ENCODE data around the gene CHSY1.

DNA sequence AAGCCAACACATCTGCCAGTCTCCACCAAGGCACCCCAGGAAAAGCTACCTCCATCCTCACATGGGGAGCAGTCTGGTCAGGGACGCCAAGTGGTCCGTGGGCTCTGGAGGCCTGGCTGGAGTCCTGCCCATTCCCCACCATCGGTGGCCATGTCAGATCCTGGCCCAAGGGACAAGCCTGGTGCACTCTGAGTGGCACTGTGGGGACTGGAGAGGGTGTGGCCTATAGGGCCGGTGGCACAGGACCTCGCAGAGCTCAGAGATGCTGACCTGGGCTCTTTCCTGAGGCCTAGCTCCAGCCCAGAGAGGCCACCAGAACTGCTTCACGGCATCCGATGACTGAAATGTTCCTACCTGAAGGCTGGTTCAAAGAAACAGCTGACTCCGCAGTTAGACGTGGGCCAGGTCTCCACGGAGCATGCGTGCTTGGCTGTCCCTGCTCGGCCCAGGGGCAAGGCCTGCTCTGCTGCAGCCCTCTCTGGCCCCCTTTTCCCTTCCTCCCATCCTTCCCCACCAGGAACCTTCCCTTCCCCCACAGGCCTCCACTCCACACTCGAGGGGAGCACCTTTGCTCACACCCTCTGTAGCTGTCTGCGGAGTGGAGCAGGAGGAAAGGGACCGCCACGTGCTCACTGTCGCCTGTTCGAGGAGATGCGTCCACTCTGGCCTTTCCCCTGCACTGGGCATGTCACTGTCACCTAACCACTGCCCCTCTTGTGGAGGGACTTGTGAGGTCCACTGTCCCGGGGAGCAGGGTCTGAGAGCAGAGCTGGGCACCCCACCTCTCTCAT, 119.3 kb downstream of the CHSY1 start:
- TF ChIP-seq, protein P1, sequence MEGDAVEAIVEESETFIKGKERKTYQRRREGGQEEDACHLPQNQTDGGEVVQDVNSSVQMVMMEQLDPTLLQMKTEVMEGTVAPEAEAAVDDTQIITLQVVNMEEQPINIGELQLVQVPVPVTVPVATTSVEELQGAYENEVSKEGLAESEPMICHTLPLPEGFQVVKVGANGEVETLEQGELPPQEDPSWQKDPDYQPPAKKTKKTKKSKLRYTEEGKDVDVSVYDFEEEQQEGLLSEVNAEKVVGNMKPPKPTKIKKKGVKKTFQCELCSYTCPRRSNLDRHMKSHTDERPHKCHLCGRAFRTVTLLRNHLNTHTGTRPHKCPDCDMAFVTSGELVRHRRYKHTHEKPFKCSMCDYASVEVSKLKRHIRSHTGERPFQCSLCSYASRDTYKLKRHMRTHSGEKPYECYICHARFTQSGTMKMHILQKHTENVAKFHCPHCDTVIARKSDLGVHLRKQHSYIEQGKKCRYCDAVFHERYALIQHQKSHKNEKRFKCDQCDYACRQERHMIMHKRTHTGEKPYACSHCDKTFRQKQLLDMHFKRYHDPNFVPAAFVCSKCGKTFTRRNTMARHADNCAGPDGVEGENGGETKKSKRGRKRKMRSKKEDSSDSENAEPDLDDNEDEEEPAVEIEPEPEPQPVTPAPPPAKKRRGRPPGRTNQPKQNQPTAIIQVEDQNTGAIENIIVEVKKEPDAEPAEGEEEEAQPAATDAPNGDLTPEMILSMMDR (IDR thresholded peaks at IDR 0.05), result no peak
- TF ChIP-seq USF2 (CRISPR knock-in tag; IDR thresholded peaks at IDR 0.05), result no peak
- TF ChIP-seq, protein P2, sequence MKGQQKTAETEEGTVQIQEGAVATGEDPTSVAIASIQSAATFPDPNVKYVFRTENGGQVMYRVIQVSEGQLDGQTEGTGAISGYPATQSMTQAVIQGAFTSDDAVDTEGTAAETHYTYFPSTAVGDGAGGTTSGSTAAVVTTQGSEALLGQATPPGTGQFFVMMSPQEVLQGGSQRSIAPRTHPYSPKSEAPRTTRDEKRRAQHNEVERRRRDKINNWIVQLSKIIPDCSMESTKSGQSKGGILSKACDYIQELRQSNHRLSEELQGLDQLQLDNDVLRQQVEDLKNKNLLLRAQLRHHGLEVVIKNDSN (CRISPR knock-in tag; IDR thresholded peaks at IDR 0.05), result no peak
- no peak for TF ChIP-seq FOXK1 (CRISPR knock-in tag; IDR thresholded peaks at IDR 0.05)

Measured in WTC11 (cell line).